CD4-positive, alpha-beta T cell treated with Interleukin-2 at 100 ng/mL for 4 hours (primary cell): ENCODE data around the gene XRN1.
"Not testable (repeated sequence)": the region's sequence is repeated elsewhere in the genome, so short reads cannot be mapped to it uniquely, and the experiment has no call there.

Experiments used
- DNase-seq: peaks from one replicate; pipeline ENCODE4 v3.0.0-alpha.2; 2020; ENCODE audit warnings: low spot score

The XRN1 gene

GRCh38 chr3:142337994-142338393, 109.8 kb downstream of the XRN1 start:
- DNase-seq = no peak

GRCh38 chr3:142332390-142332789, 115.4 kb downstream of the XRN1 start:
- DNase-seq = no peak

GRCh38 chr3:142324275-142324953, 123.4 kb downstream of the XRN1 start:
- DNase-seq = not testable (repeated sequence)

- no peak for DNase-seq
These were observed 127.9 kb downstream of the XRN1 start for GRCh38 chr3:142319912-142320311.

GRCh38 chr3:142319094-142319493, 128.7 kb downstream of the XRN1 start:
- no peak for DNase-seq

- no peak for DNase-seq
These were observed 129.5 kb downstream of the XRN1 start for GRCh38 chr3:142318331-142318730.

- DNase-seq = not testable (repeated sequence)
These were observed 131.9 kb downstream of the XRN1 start for GRCh38 chr3:142315978-142316388.

GRCh38 chr3:142315083-142315482, 132.8 kb downstream of the XRN1 start:
- DNase-seq = no peak

- DNase-seq = no peak
These were observed 137.4 kb downstream of the XRN1 start for GRCh38 chr3:142310439-142310838.

- DNase-seq = not testable (repeated sequence)
These were observed 145.0 kb downstream of the XRN1 start for GRCh38 chr3:142302847-142303246.

GRCh38 chr3:142298626-142299025, 149.2 kb downstream of the XRN1 start:
- no peak for DNase-seq

- no peak for DNase-seq
These were observed 151.3 kb downstream of the XRN1 start for GRCh38 chr3:142296507-142296906.

GRCh38 chr3:142287866-142288638, 159.8 kb downstream of the XRN1 start:
- DNase-seq = no peak

GRCh38 chr3:142285083-142285517, 162.7 kb downstream of the XRN1 start:
- DNase-seq = no peak

GRCh38 chr3:142282503-142282902, 165.3 kb downstream of the XRN1 start:
- no peak for DNase-seq

GRCh38 chr3:142281474-142281873, 166.4 kb downstream of the XRN1 start:
- DNase-seq = no peak

- DNase-seq = peak; percentile 74
These were observed 167.8 kb downstream of the XRN1 start for GRCh38 chr3:142279965-142280590.

- no peak for DNase-seq
These were observed 169.4 kb downstream of the XRN1 start for GRCh38 chr3:142278451-142278850.

GRCh38 chr3:142276781-142277180, 171.1 kb downstream of the XRN1 start:
- no peak for DNase-seq

GRCh38 chr3:142275856-142276255, 172.0 kb downstream of the XRN1 start:
- DNase-seq = no peak

- no peak for DNase-seq
These were observed 172.9 kb downstream of the XRN1 start for GRCh38 chr3:142274908-142275307.

- DNase-seq = no peak
These were observed 174.3 kb downstream of the XRN1 start for GRCh38 chr3:142273501-142273900.
